C4-2B (cell line): Measurements from ENCODE around the gene PPP3CA.

ENCODE experiments used
- H3K27ac ChIP-seq: fragments of 450-650 bp; 2 replicates; pipeline ENCODE4 v1.5.1; 2017
- CTCF ChIP-seq: fragments of 450-650 bp; conservative IDR thresholded peaks from 2 replicates; pipeline ENCODE4 v1.5.1; 2017; ENCODE audit warnings: mild to moderate bottlenecking
- ZFX ChIP-seq: fragments of 450-650 bp; IDR thresholded peaks from 2 replicates; pipeline ENCODE4 v1.6.1; 2017

The PPP3CA gene

GRCh38 chr4:101346351-101347266 lies 717 bp downstream of the PPP3CA start:
- TF ChIP-seq ZFX (no peak), CTCF (no peak)
- peak overlapping the region; percentile 99 for H3K27ac ChIP-seq

- TF ChIP-seq ZFX (no peak), CTCF (no peak)
- H3K27ac ChIP-seq: peak overlapping the region; percentile 99
Observed at GRCh38 chr4:101345596-101346350, 1.6 kb downstream of the PPP3CA start.

- peak overlapping the region; percentile 99 for H3K27ac ChIP-seq
- TF ChIP-seq ZFX: no peak
- no peak for TF ChIP-seq CTCF
Observed at GRCh38 chr4:101345271-101345595, 2.1 kb downstream of the PPP3CA start.

GRCh38 chr4:101339332-101339731 lies 8.0 kb downstream of the PPP3CA start:
- H3K27ac ChIP-seq: no peak overlapping the region
- no peak for TF ChIP-seq ZFX
- TF ChIP-seq CTCF: no peak

GRCh38 chr4:101337688-101338087 lies 9.6 kb downstream of the PPP3CA start:
- TF ChIP-seq CTCF: no peak
- TF ChIP-seq ZFX: no peak
- peak overlapping the region; percentile 40; the same call in 1 of the 2 replicates for H3K27ac ChIP-seq

GRCh38 chr4:101334963-101335572 lies 12.3 kb downstream of the PPP3CA start:
- H3K27ac ChIP-seq: peak overlapping the region; percentile 68
- no peak for TF ChIP-seq ZFX
- no peak for TF ChIP-seq CTCF

- no peak overlapping the region for H3K27ac ChIP-seq
- TF ChIP-seq ZFX (no peak), CTCF (no peak)
Observed at GRCh38 chr4:101332424-101332823, 14.9 kb downstream of the PPP3CA start.
